NT2/D1 (cell line): ENCODE results near the gene FCRL5.

ENCODE experiments used
- SUZ12 ChIP-seq: IDR thresholded peaks from 2 replicates; pipeline ENCODE4 v1.6.1; 2011; ENCODE audit not compliant: insufficient read length, insufficient read depth; ENCODE audit errors: extremely low read depth
- YY1 ChIP-seq: IDR thresholded peaks from 2 replicates; pipeline ENCODE4 v1.6.1; 2011; ENCODE audit not compliant: insufficient read length, insufficient read depth
- ZNF274 ChIP-seq: IDR thresholded peaks from 2 replicates; pipeline ENCODE4 v1.6.1; 2011; ENCODE audit warnings: mild to moderate bottlenecking, low read depth, low read length

DNA sequence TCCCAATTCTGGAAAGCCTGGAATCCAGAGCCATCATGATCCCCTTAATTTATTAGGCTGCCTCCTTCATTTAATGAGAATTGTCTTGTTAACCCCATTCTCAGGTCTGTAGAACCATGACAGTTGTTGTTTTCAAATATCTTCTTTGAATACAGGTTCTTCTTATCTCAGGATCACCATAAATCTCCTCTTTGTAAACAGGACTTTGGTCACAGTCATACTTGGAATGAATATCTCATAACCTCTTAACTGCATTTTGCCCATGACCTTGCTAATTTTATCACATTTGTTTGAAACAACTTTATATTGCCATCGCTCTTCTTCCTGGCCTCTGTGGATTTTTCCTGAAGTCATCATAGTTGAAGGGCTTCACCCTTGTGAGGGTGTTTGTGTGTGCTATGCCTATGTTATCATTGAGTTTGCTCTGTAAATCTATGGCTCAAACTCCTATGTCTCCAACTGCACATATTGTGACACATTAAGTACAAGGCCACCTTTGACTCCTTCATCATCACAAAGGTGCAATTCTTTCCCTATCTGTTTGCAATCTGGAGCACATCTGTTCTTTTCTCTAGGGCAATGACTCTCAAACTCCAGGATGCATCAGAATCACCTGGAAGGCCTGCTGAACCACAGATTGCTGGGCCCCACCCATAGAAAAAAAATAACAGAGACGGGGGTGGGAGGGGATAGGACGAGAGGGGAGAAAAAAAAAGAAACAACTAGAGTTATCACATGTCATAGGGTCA lies 54.2 kb downstream of the FCRL5 start:
- TF ChIP-seq YY1 (no peak), SUZ12 (no peak), ZNF274 (no peak)
